Stimulated activated memory B cell treated with anti-CD40 and anti-IgM and Interleukin-4, amounts not matched to agents 10 μg/mL and 1 μg/mL and 100 μg/mL, for 72 hours (primary cell): Measurements from ENCODE around the gene EIF2S2.
"Not testable (repeated sequence)": the region's sequence is repeated elsewhere in the genome, so short reads cannot be mapped to it uniquely, and the experiment has no call there.

ENCODE experiments used
- ATAC-seq: fragments of 150-1000 bp; cut with Tn5 transposase; 2 replicates; pipeline ENCODE4 v1.10.0; 2021
- H3K27ac Mint-ChIP-seq: one replicate; pipeline ENCODE4 v1.8.0; 2022; ENCODE audit warnings: mild to moderate bottlenecking, mixed read lengths
- H3K27me3 Mint-ChIP-seq: one replicate; pipeline ENCODE4 v1.8.0; 2022; ENCODE audit warnings: mixed read lengths
- H3K36me3 Mint-ChIP-seq: one replicate; pipeline ENCODE4 v1.8.0; 2022; ENCODE audit warnings: mixed read lengths
- H3K4me1 Mint-ChIP-seq: one replicate; pipeline ENCODE4 v1.8.0; 2022; ENCODE audit warnings: mixed read lengths
- H3K4me3 Mint-ChIP-seq: one replicate; pipeline ENCODE4 v1.8.0; 2022; ENCODE audit warnings: mild to moderate bottlenecking, moderate library complexity, mixed read lengths
- H3K9me3 Mint-ChIP-seq: one replicate; pipeline ENCODE4 v1.8.0; 2022; ENCODE audit warnings: mixed read lengths

The EIF2S2 gene

GRCh38 chr20:34111702-34112599 is at the start of gene EIF2S2:
Gene EIF2S2 (minus strand): TSS chr20:34112243. CDS start chr20:34112110, 133 bp downstream.
- no peaks in the 10 kb centered on the region for H3K27me3 Mint-ChIP-seq

GRCh38 chr20:34157697-34158096 is 45.7 kb upstream of the EIF2S2 start:
- not testable (repeated sequence) for H3K9me3 Mint-ChIP-seq, H3K27ac Mint-ChIP-seq, H3K36me3 Mint-ChIP-seq, H3K4me1 Mint-ChIP-seq, ATAC-seq, H3K4me3 Mint-ChIP-seq
- H3K27me3 Mint-ChIP-seq: peaks cover 21% of the 10 kb centered on the region

More at GRCh38 chr20:34111702-34112599, at the start of gene EIF2S2:
- H3K9me3 Mint-ChIP-seq: no peaks in the 10 kb centered on the region
- H3K36me3 Mint-ChIP-seq: peaks cover 16% of the 10 kb centered on the region
- peaks cover 42% of the 10 kb centered on the region for H3K4me1 Mint-ChIP-seq
- peak within 1 kb of the TSS; percentile 92 for H3K27ac Mint-ChIP-seq
- H3K4me3 Mint-ChIP-seq: peak within 1 kb of the TSS; percentile 90
- peak; percentile 95 for ATAC-seq

GRCh38 chr20:34155836-34156235 is 43.8 kb upstream of the EIF2S2 start:
- peaks cover 7% of the 10 kb centered on the region for H3K4me1 Mint-ChIP-seq
- no peaks in the 10 kb centered on the region for H3K9me3 Mint-ChIP-seq
- no peak overlapping the region for H3K4me3 Mint-ChIP-seq
- peak; percentile 43 for ATAC-seq
- peaks cover 31% of the 10 kb centered on the region for H3K27me3 Mint-ChIP-seq
- no peaks in the 10 kb centered on the region for H3K36me3 Mint-ChIP-seq
- no peak overlapping the region for H3K27ac Mint-ChIP-seq

- not testable (repeated sequence) for H3K4me1 Mint-ChIP-seq, H3K9me3 Mint-ChIP-seq, H3K27ac Mint-ChIP-seq, H3K4me3 Mint-ChIP-seq, ATAC-seq, H3K36me3 Mint-ChIP-seq
- peaks cover 31% of the 10 kb centered on the region for H3K27me3 Mint-ChIP-seq
Observed at GRCh38 chr20:34153169-34153568, 41.1 kb upstream of the EIF2S2 start.

GRCh38 chr20:34152073-34152472 is 40.0 kb upstream of the EIF2S2 start:
- not testable (repeated sequence) for H3K4me1 Mint-ChIP-seq, ATAC-seq, H3K9me3 Mint-ChIP-seq, H3K4me3 Mint-ChIP-seq, H3K27ac Mint-ChIP-seq, H3K36me3 Mint-ChIP-seq
- peaks cover 31% of the 10 kb centered on the region for H3K27me3 Mint-ChIP-seq

- ATAC-seq: no peak
- Mint-ChIP-seq H3K27ac (no peak overlapping the region), H3K27me3 (peaks cover 31% of the 10 kb centered on the region), H3K4me3 (no peak overlapping the region), H3K4me1 (peaks cover 6% of the 10 kb centered on the region), H3K9me3 (no peaks in the 10 kb centered on the region), H3K36me3 (no peaks in the 10 kb centered on the region)
Observed at GRCh38 chr20:34150306-34151000, 38.4 kb upstream of the EIF2S2 start.

GRCh38 chr20:34145280-34145819 is 33.3 kb upstream of the EIF2S2 start:
- no peaks in the 10 kb centered on the region for H3K9me3 Mint-ChIP-seq
- ATAC-seq: peak; percentile 51
- H3K27ac Mint-ChIP-seq: no peak overlapping the region
- peaks cover 11% of the 10 kb centered on the region for H3K4me1 Mint-ChIP-seq
- H3K4me3 Mint-ChIP-seq: no peak overlapping the region
- no peaks in the 10 kb centered on the region for H3K36me3 Mint-ChIP-seq
- peaks cover 19% of the 10 kb centered on the region for H3K27me3 Mint-ChIP-seq

- no peak overlapping the region for H3K27ac Mint-ChIP-seq
- ATAC-seq: no peak
- H3K27me3 Mint-ChIP-seq: peaks cover 28% of the 10 kb centered on the region
- no peaks in the 10 kb centered on the region for H3K36me3 Mint-ChIP-seq
- H3K4me1 Mint-ChIP-seq: peaks cover 11% of the 10 kb centered on the region
- no peaks in the 10 kb centered on the region for H3K9me3 Mint-ChIP-seq
- H3K4me3 Mint-ChIP-seq: no peak overlapping the region
Observed at GRCh38 chr20:34143951-34144350, 31.9 kb upstream of the EIF2S2 start.

GRCh38 chr20:34142121-34142520 is 30.1 kb upstream of the EIF2S2 start:
- Mint-ChIP-seq H3K27ac (no peak overlapping the region), H3K4me3 (no peak overlapping the region), H3K9me3 (no peaks in the 10 kb centered on the region), H3K36me3 (no peaks in the 10 kb centered on the region), H3K4me1 (peaks cover 11% of the 10 kb centered on the region), H3K27me3 (peaks cover 35% of the 10 kb centered on the region)
- ATAC-seq: no peak

GRCh38 chr20:34141293-34141692 is 29.2 kb upstream of the EIF2S2 start:
- H3K36me3 Mint-ChIP-seq: no peaks in the 10 kb centered on the region
- no peak overlapping the region for H3K27ac Mint-ChIP-seq
- no peaks in the 10 kb centered on the region for H3K9me3 Mint-ChIP-seq
- H3K4me3 Mint-ChIP-seq: no peak overlapping the region
- peaks cover 43% of the 10 kb centered on the region for H3K27me3 Mint-ChIP-seq
- no peak for ATAC-seq
- H3K4me1 Mint-ChIP-seq: peaks cover 11% of the 10 kb centered on the region

GRCh38 chr20:34135525-34136275 is 23.7 kb upstream of the EIF2S2 start:
- ATAC-seq, H3K4me1 Mint-ChIP-seq, H3K36me3 Mint-ChIP-seq, H3K4me3 Mint-ChIP-seq, H3K9me3 Mint-ChIP-seq, H3K27ac Mint-ChIP-seq: not testable (repeated sequence)
- H3K27me3 Mint-ChIP-seq: peaks cover 27% of the 10 kb centered on the region

GRCh38 chr20:34133365-34133860 is 21.4 kb upstream of the EIF2S2 start:
- ATAC-seq, H3K9me3 Mint-ChIP-seq, H3K36me3 Mint-ChIP-seq, H3K27ac Mint-ChIP-seq, H3K4me3 Mint-ChIP-seq: not testable (repeated sequence)
- Mint-ChIP-seq H3K4me1 (peaks cover 13% of the 10 kb centered on the region), H3K27me3 (peaks cover 15% of the 10 kb centered on the region)

- H3K36me3 Mint-ChIP-seq, H3K9me3 Mint-ChIP-seq, H3K27ac Mint-ChIP-seq, ATAC-seq, H3K4me3 Mint-ChIP-seq: not testable (repeated sequence)
- Mint-ChIP-seq H3K27me3 (peaks cover 15% of the 10 kb centered on the region), H3K4me1 (peaks cover 13% of the 10 kb centered on the region)
Observed at GRCh38 chr20:34132943-34133342, 20.9 kb upstream of the EIF2S2 start.

GRCh38 chr20:34132491-34132890 is 20.4 kb upstream of the EIF2S2 start:
- not testable (repeated sequence) for H3K36me3 Mint-ChIP-seq, H3K4me3 Mint-ChIP-seq, H3K9me3 Mint-ChIP-seq, H3K27ac Mint-ChIP-seq, ATAC-seq
- Mint-ChIP-seq H3K4me1 (peaks cover 13% of the 10 kb centered on the region), H3K27me3 (peaks cover 15% of the 10 kb centered on the region)

GRCh38 chr20:34131491-34131890 is 19.4 kb upstream of the EIF2S2 start:
- H3K9me3 Mint-ChIP-seq: no peaks in the 10 kb centered on the region
- no peaks in the 10 kb centered on the region for H3K36me3 Mint-ChIP-seq
- no peak for ATAC-seq
- peaks cover 13% of the 10 kb centered on the region for H3K4me1 Mint-ChIP-seq
- no peak overlapping the region for H3K27ac Mint-ChIP-seq
- H3K4me3 Mint-ChIP-seq: no peak overlapping the region
- peaks cover 6% of the 10 kb centered on the region for H3K27me3 Mint-ChIP-seq
